NCI-H2029 treated with DMSO at 0.1 percent for 48 hours (cell line): ENCODE data around the gene RACK1.
"Not testable (repeated sequence)": the region's sequence is repeated elsewhere in the genome, so short reads cannot be mapped to it uniquely, and the experiment has no call there.

Experiments used
- DNase-seq: peaks from one replicate; lab custom pipeline; 2025; lab: John Stamatoyannopoulos, UW

Gene RACK1

DNA sequence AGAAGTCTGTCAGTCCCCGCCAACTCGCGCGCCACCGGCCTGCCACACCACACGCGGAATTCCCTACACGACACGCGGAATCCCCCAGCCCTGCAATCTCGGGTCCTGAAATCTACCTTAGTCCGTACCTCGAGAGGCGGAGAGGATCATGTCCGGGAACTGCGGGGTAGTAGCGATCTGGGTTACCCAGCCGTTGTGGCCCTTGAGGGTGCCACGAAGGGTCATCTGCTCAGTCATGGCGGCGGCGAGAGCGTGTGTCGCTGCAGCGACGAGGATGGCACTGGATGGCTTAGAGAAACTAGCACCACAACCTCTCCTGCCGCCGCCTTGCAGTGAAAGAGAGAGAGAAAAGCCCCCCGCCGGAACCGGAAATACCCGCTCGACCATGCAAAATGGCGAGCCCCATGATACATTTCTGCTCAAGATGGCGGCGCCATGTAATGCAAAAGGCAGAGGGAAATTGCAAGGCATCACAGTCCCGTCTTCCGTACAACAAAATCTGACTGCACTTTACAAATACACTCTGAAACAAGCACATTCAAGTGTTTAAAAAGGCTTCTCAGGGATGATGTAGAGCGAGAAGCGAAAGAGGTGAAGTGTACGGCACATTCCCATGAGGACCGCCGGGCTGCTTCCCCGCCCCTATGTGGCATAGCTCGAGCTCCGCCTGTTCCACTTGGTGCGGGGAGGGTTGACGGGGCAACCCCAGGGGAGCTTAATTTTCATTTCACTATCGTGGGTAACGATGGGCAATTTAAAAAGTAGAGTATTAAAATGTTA, at the start of gene RACK1:
TSS of gene RACK1 (minus strand) at position 343 of the 780 bp plus-strand sequence. CDS start at position 237, 106 bp downstream.
- DNase-seq = no peak

DNA sequence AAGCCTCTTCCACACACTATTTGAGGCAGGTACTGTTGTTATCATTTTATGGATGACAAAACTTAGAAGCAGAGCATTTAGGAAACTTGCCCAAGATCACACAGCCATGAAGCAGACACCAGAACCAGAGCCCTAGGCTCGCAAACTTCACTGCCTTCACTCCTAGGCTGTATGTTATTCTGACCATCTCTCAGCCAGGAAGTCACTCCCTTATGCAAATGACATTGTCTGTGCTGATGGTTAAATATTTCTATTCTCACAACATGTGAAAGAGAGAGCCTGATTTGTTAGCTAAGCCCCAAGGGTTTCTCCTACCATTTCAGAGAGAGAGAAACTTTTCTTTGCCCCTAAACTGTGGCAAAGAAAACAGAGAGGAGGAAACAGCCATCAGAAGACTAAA, 43.6 kb upstream of the RACK1 start:
- not testable (repeated sequence) for DNase-seq

GRCh38 chr5:181285962-181286705, 42.4 kb upstream of the RACK1 start:
- DNase-seq = not testable (repeated sequence)

- DNase-seq = not testable (repeated sequence)
Observed at GRCh38 chr5:181283841-181284755, 40.4 kb upstream of the RACK1 start.

GRCh38 chr5:181283347-181283746, 39.6 kb upstream of the RACK1 start:
- DNase-seq = no peak

- DNase-seq = no peak
Observed at GRCh38 chr5:181282874-181283273, 39.2 kb upstream of the RACK1 start.

DNA sequence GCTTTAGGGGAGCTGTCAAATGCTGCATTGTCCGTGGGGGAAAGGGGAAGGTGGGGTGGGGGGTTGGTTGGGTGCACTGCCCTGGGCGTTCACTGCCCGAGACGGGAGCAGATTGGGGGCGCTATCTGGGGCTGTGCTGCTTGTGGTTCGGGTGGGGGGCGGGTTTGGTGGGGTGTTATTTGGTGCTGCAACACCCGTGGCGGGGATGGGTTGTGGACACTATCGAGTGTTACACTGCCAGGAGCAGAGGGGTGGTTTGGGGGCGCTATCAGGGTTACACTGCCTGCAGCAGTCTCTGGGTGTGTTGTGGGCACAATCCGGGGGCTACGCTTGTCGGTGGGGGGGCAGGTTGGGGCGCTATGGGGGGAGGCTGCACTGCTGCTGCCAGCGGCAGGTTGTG, 38.7 kb upstream of the RACK1 start:
- DNase-seq = not testable (repeated sequence)

DNA sequence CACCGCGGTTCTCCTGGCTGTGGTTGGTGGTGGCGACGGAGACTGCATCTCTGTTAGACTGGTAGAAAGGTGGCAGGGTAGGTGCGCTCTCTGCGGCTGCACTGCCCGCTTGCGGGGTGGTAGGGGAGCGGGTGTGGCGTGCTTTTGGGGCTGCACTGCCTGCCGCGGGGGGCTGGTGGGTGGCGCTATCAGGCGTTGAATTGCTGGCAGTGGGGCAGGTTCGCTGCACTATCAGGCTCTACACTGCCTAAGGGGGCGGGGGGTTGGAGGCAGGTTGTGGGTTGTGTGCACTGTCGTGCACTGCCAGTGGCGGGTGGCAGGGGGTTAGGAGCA, 38.2 kb upstream of the RACK1 start:
- no peak for DNase-seq

DNA sequence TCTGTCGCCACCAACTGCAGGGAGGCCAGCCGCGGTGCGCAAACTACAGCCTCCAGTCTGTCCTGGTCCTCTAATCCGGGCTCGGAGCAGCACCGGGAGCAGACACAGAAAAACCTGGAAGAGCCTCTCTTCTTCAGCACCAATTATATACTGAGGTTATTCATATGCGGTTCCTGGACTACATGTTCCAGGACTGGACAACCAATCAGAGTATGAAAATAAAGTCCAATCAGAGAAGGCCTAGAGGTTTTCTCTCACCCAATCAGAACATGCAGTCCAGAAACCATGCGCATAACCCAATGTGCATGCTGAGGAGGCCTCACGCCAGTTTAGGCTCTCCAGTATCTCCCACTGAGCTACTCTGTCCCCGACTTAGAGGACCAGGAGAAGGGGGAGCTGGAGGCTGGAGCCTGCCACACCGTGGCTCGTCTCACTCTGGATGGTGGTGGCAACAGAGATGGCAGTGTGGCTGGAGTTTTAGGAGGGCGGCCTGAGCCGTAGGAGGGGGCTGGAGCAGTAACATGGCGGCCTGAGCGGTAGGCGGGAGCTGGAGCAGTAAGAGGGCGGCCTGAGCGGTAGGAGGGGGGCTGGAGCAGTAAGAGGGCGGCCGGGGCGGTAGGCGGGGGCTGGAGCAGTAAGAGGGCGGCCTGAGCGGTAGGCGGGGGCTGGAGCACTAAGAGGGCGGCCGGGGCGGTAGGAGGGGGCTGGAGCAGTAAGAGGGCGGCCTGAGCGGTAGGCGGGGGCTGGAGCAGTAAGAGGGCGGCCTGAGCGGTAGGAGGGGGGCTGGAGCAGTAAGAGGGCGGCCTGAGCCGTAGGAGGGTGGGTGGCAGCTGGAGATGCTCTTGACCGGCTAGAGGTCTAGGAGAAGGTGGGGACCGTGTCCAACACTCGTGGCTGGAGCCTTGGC, 37.6 kb upstream of the RACK1 start:
- DNase-seq = no peak

DNA sequence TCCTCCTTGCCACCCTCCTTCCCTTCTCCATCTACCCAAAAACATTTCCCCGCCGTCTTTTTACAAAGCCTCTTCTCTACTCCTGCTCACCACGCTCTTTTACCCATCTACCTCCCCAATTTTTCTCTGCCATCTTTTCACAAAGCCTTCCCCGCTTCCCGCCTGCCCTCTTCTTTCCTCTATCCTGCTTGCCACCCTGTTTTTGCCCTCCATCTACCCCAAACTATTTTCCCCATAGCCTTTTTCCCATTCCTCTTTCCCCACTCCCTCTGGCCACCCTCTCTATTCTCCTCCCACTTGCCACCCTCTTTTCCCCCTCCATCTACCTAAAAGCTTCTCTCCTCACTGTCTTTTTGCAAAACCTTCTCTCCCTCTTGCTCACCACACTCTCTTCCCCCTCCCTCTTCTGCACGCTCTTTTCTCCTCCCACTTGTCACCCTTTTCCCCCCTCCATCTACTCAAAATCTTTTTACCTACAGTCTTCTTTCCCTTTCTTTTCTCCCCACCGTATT, 36.6 kb upstream of the RACK1 start:
- DNase-seq = no peak

- not testable (repeated sequence) for DNase-seq
Observed at GRCh38 chr5:181273433-181273744, 29.7 kb upstream of the RACK1 start.

GRCh38 chr5:181271081-181271480, 27.4 kb upstream of the RACK1 start:
- no peak for DNase-seq

- DNase-seq = not testable (repeated sequence)
Observed at GRCh38 chr5:181267907-181268306, 24.2 kb upstream of the RACK1 start.

DNA sequence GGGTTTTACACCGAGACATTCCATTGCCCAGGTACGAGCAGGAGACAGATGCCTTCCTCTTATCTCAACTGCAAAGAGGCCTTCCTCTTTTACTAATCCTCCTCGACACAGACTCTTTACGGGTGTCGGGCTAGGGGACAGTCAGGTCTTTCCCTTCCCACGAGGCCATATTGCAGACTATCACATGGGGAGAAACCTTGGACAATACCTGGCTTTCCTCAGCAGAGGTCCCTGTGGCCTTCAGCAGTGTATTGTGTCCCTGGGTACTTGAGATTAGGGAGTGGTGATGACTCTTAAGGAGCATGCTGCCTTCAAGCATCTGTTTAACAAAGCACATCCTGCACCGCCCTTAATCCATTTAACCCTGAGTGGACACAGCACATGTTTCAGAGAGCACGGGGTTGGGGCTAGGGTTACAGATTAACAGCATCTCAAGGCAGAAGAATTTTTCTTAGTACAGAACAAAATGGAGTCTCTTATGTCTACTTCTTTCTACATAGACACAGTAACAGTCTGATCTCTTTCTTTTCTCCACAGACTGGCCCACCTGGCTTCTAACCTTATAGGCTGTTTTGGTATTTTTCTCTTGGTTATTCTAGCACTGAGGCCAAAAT, 23.7 kb upstream of the RACK1 start:
- not testable (repeated sequence) for DNase-seq

DNA sequence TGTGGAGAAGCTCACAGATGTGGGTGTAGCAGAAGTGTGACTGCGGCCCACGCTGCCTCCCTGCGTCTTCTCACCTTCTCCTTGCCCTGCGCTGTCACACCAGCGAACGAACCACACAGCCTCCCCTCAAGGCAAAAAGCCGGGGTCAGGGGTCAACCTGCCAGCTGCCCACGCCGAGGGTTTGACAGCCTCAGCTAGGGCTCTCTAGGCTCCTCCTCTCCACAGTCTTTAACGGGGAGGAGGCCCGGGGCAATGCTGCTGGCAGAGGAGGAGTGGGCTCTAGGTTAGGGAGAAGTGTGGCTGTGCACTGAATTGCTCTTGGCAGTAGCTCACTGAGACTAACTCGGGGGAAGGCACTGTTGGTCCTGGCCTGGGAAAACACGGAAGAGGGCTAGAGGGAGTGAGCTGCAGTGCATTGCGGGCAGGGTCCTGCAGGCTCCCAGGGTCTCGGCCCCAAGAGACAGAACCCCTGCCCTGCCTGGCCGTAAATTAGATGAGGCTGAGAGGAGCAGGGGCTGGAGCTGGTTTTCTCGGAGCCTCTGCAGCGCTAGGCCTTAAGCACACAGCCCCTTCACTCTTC, 21.5 kb upstream of the RACK1 start:
- DNase-seq = no peak

DNA sequence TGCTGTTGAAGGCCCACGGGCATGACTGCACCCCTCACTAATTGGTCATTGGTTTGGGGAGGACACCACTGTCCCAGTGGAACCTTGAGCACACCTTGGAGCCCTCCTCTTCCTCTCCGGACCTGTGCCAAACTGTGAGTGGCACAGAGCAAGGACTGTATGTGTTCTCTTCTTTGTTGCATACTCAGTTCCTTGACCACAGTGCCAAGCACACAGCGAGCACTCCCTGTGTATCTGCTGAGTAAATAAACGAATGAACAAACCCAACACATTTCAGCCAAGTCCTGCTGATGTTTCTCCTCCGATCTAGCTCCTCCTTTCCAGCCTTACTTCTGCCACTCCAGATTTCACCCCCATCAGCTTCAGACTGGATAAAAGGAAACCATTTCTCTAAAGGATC, 19.9 kb upstream of the RACK1 start:
- DNase-seq = no peak

- DNase-seq = no peak
Observed at GRCh38 chr5:181261320-181262049, 17.8 kb upstream of the RACK1 start.

DNA sequence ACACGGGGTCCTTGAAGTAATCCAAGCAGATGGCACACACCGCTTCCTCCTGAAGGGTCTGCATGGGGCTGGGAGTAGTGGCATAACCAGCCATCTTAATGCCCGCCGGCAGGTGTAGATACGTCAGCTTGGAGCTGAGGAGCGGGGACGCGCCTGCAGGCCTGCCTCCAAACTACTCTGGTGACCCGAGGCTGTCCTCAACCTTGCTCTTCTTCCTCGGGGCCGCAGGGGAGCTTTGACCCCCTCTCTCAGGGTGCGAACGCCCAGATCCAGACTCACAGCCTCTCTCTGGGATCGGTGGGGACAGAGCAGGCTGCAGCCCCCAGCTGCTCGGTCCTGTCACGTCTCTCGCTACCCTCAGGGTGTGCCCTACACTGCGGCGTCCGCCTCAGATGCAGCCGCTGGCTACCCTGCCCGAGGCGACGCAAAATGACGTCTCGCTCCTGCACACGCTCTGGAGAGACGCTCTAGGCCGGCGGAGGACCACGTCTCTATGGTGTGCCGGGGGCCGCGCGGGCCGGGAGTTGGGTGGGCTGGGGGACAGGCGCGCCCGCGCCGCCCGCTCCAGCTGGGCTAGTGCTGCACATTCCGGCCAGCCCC, 17.1 kb upstream of the RACK1 start, which contains the start of gene TRIM52:
TSS of gene TRIM52 (minus strand) at position 424 of the 600 bp plus-strand sequence. CDS start at position 94, 330 bp downstream.
- no peak for DNase-seq
